WERI-Rb-1 (cell line): Measurements from ENCODE around the gene UBE2E2.

ENCODE experiments used
- DNase-seq: peaks from one replicate; pipeline ENCODE4 v3.0.0-alpha.2; 2020
- H3K27ac ChIP-seq: fragments of 250-450 bp; sonication (Bioruptor Pico); 2 replicates; pipeline ENCODE4 v1.5.1; 2020; ENCODE audit warnings: mild to moderate bottlenecking, moderate library complexity
- H3K27me3 ChIP-seq: fragments of 250-450 bp; sonication (Bioruptor Pico); 2 replicates; pipeline ENCODE4 v1.5.1; 2021; ENCODE audit warnings: mild to moderate bottlenecking, low read depth, moderate library complexity; ENCODE audit not compliant: insufficient read depth, severe bottlenecking
- H3K36me3 ChIP-seq: fragments of 250-450 bp; sonication (Bioruptor Pico); 2 replicates; pipeline ENCODE4 v1.5.1; 2020; ENCODE audit warnings: mild to moderate bottlenecking, moderate library complexity
- H3K4me3 ChIP-seq: 2 replicates; pipeline ENCODE4 v1.5.1; 2011; ENCODE audit warnings: low read depth, mild to moderate bottlenecking, control low read depth, low read length
- H3K9me3 ChIP-seq: fragments of 250-450 bp; sonication (Bioruptor Pico); 2 replicates; pipeline ENCODE4 v1.5.1; 2021; ENCODE audit warnings: mild to moderate bottlenecking, moderate library complexity; ENCODE audit not compliant: severe bottlenecking
- CTCF ChIP-seq: IDR thresholded peaks from 2 replicates; pipeline ENCODE4 v1.5.1; 2011; ENCODE audit warnings: low read depth, mild to moderate bottlenecking, control low read depth, inconsistent platforms, low read length

Gene UBE2E2

GRCh38 chr3:23425410-23425809 lies 222.3 kb downstream of the UBE2E2 start:
- Histone ChIP-seq H3K9me3 (no peaks in the 10 kb centered on the region), H3K27ac (no peak overlapping the region), H3K36me3 (no peaks in the 10 kb centered on the region), H3K27me3 (no peaks in the 10 kb centered on the region), H3K4me3 (no peak overlapping the region)
- DNase-seq: no peak
- TF ChIP-seq CTCF: no peak

- no peaks in the 10 kb centered on the region for H3K36me3 ChIP-seq
- TF ChIP-seq CTCF: no peak
- no peak for DNase-seq
- H3K27me3 ChIP-seq: no peaks in the 10 kb centered on the region
- no peak overlapping the region for H3K27ac ChIP-seq
- H3K9me3 ChIP-seq: no peaks in the 10 kb centered on the region
- H3K4me3 ChIP-seq: no peak overlapping the region
Observed at GRCh38 chr3:23430781-23431398, 227.8 kb downstream of the UBE2E2 start.

GRCh38 chr3:23431764-23432163 lies 228.6 kb downstream of the UBE2E2 start:
- H3K27me3 ChIP-seq: no peaks in the 10 kb centered on the region
- H3K9me3 ChIP-seq: no peaks in the 10 kb centered on the region
- no peaks in the 10 kb centered on the region for H3K36me3 ChIP-seq
- no peak overlapping the region for H3K4me3 ChIP-seq
- H3K27ac ChIP-seq: no peak overlapping the region
- no peak for TF ChIP-seq CTCF
- DNase-seq: no peak

- Histone ChIP-seq H3K27me3 (no peaks in the 10 kb centered on the region), H3K4me3 (no peak overlapping the region), H3K27ac (no peak overlapping the region), H3K36me3 (no peaks in the 10 kb centered on the region), H3K9me3 (no peaks in the 10 kb centered on the region)
- TF ChIP-seq CTCF: no peak
- no peak for DNase-seq
Observed at GRCh38 chr3:23435318-23435717, 232.2 kb downstream of the UBE2E2 start.

GRCh38 chr3:23435904-23436303 lies 232.8 kb downstream of the UBE2E2 start:
- Histone ChIP-seq H3K27me3 (no peaks in the 10 kb centered on the region), H3K9me3 (no peaks in the 10 kb centered on the region), H3K4me3 (no peak overlapping the region), H3K36me3 (no peaks in the 10 kb centered on the region), H3K27ac (no peak overlapping the region)
- TF ChIP-seq CTCF: no peak
- no peak for DNase-seq

GRCh38 chr3:23437484-23438145 lies 234.5 kb downstream of the UBE2E2 start:
- H3K4me3 ChIP-seq: no peak overlapping the region
- no peak for DNase-seq
- H3K27ac ChIP-seq: no peak overlapping the region
- no peaks in the 10 kb centered on the region for H3K9me3 ChIP-seq
- no peaks in the 10 kb centered on the region for H3K27me3 ChIP-seq
- no peak for TF ChIP-seq CTCF
- no peaks in the 10 kb centered on the region for H3K36me3 ChIP-seq
